GM18499 (cell line): ENCODE results near the gene SLC22A14.
"Not testable (repeated sequence)": the region's sequence is repeated elsewhere in the genome, so short reads cannot be mapped to it uniquely, and the experiment has no call there.

Experiments used
- ATAC-seq: cut with Tn5 transposase; IDR thresholded peaks from one replicate; pipeline ENCODE4 v1.9.1; 2021; ENCODE audit warnings: moderate number of reproducible peaks; ENCODE audit not compliant: insufficient read depth, unreplicated experiment

Gene SLC22A14

GRCh38 chr3:38270606-38271005, 11.5 kb upstream of the SLC22A14 start:
- no peak for ATAC-seq

- ATAC-seq, result no peak
Measured at GRCh38 chr3:38271553-38271952, 10.5 kb upstream of the SLC22A14 start.

- no peak for ATAC-seq
Measured at GRCh38 chr3:38274864-38275649, 7.0 kb upstream of the SLC22A14 start.

DNA sequence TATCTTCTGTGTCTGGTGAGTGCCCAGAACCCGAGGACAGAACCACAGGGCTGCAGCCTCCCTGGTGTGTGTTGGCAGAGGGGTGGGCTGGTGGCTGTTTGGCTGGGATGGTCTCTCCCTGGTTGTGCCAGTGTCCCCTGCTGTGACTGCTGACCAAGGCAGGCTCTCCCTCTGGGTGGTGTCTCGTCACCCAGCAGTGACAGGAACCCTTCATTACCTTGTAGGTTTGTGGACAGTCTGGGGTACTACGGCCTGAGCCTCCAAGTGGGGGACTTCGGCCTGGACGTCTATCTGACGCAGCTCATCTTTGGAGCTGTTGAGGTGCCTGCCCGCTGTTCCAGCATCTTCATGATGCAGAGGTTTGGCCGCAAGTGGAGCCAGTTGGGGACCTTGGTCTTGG, 6.4 kb upstream of the SLC22A14 start:
- no peak for ATAC-seq

DNA sequence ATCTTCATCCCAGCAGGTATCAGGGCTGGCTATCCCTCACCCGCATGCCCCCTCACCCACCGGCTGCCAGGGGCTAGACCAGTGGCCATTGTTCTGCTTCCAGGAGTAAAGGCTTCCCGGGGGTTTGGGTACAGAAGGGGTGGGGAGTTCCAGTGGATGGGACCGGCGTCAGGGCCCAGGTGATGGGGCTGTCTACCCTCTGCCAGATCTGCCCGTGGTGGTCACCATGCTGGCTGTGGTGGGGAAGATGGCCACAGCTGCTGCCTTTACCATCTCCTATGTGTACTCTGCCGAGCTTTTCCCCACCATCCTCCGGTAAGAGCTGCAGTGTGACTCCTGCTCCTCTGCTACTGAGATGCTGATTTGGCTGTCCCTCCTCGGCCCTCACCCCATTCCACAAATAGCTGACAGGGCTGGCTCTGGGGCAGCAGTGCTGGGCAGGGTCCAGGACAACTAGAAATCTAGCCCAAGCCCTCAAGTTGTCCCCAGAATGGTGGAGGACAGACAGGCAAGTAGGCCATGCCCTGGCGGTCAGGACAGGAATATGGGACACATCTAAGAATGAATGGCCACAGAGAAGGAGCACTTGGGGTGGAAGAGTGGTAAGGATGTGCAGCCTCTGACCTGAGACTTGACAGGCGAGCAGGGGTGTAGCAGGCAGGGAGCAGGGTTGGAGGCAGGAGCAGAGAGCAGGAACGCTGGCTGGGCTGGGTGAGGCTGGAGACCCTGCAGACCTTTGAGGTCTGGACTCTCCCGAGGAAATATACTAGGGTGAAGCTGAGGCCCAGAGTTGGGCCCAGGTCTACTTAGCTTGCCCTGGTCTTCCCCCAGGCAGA, 5.8 kb upstream of the SLC22A14 start:
- no peak for ATAC-seq

DNA sequence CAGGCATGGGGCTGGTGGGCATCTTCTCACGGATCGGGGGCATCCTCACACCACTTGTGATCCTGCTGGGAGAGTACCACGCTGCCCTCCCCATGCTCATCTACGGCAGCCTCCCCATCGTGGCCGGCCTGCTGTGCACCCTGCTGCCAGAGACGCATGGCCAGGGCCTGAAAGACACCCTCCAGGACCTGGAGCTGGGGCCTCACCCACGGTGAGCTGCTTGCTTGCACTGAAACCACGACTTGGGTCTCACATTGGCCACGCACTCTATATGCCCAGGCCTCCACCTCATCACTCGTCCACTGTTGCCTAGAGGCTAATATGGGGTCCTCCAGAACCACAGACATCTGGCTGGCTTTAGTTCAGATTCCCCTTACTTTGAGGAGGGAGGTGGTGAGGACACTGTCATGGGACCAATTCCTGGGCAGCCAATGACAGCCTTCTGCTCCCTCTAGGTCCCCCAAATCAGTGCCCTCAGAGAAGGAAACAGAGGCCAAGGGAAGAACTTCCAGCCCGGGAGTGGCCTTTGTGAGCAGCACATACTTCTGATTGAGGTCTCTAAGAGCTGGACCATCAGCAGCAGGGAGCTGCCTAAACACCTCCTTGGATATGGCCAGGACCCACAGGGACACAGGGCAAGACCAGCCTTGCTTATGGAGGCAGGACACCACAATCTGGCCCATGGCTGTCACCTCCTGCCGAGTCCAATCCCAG, 5.0 kb upstream of the SLC22A14 start:
- no peak for ATAC-seq

DNA sequence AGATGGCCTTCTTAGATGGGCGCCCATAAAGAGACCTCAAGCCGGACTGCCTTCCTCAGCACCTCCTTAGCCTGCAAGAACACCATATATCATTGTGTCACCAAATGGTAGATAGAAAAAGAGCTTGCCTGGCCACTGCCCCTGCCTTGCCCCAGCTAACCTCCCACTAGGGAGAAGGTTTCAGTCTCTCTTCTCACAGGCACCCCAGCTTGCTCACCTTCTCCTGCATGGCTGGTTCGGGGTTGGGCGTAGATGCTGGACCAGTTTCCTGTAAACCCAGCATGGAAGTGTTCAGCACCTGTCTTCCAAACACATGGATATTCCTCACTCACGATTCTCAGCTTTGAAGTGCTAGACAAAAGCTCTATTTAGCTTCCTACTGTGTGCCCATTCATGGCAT, 3.3 kb upstream of the SLC22A14 start:
- no peak for ATAC-seq

- no peak for ATAC-seq
Measured at GRCh38 chr3:38283810-38284755, 2.0 kb downstream of the SLC22A14 start.

DNA sequence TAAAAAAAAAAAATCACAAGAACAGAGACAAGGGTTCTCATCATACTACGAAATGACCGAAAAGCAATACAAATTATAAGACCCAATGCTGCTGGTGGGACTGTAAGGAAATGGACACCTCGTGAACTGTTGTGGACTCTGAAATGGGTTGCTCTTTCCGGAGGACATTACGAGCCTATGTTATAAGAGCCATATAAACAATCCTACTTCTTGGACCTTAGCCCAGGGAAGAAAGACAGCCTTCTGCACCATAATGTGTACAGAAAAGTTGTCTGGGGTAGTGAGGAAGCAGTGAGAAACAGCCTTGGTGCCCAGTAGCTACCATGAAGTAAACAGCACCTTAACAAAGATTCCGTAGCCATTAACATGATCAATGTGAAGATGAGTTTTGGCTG, 2.7 kb downstream of the SLC22A14 start:
- ATAC-seq, result no peak

GRCh38 chr3:38289286-38290217, 7.5 kb downstream of the SLC22A14 start:
- ATAC-seq, result not testable (repeated sequence)

GRCh38 chr3:38297053-38297452, 15.0 kb downstream of the SLC22A14 start:
- not testable (repeated sequence) for ATAC-seq

- no peak for ATAC-seq
Measured at GRCh38 chr3:38297537-38297936, 15.4 kb downstream of the SLC22A14 start.

DNA sequence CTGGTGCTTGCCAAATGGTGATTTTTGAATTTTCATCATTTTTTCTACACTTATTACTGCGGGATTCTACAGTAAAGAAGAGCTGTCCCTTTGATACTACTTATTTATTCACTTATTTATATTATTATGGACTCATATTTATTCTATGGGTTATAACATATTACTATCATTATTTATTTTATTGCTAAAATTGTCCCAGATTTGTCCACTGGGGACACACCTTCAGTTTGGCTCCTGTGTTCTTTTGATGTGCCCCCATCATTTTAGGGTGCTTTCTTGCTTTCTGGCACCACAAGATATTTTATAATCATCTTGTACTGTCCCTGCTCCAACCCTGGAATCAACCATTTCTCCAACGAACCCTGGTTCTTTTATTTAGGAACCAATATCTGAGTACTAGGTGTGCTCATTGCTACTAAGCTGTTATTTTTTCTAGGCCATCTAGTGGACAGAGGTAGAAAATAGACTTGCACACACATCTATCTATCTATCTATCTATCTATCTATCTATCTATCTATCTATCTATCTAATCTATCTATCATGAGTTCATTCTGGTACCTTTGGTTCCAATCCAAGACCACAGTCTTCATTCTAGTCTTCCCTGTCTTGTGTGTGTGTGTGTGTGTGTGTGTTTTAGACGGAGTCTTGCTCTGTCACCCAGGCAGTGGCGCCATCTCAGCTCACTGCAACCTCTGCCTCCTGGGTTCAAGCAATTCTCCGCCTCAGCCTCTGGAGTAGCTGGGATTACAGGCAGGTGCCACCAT, 16.0 kb downstream of the SLC22A14 start:
- ATAC-seq, result no peak

GRCh38 chr3:38306941-38307340, 24.8 kb downstream of the SLC22A14 start:
- ATAC-seq, result no peak

GRCh38 chr3:38307599-38307998, 25.5 kb downstream of the SLC22A14 start:
- ATAC-seq, result no peak

DNA sequence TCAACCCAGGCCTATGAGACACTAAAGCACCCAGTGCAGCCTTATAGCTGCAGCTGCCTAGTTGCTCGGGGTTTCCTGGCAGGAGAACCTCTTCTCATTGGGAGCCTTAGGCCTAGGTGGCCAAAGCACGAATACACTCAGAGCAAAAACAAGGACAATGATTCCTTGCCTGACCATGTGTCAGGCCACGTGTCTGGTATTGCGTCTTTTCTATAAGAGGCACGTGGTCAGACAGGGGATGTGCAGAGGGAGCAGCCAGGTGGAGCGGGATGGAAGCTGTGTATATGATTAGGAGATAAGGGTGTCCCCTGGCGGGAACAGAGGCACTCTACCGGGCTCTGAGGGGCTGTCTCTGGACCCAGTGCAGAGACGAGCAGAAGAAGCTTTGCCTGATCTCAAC, 26.4 kb downstream of the SLC22A14 start:
- no peak for ATAC-seq

GRCh38 chr3:38311476-38311875, 29.4 kb downstream of the SLC22A14 start:
- no peak for ATAC-seq

DNA sequence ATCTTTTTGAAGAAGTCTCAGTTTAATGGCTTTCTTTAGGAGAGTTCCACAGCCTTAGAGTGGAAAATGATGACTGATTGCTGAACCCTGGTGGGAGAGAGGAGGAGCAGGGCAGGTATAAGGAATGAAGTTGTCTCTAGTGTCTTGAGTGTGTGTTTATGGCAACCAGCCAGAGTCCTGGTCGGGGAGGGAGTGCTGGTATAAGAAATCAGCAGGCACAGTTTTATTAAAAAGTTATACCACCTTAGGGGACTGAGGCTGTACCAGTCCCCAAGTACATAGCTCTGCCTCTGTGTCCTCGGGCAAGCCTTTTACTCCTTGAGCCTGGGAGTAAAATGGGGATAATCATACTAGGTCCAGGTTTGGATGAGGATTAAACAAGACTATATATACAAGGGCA, 29.8 kb downstream of the SLC22A14 start:
- no peak for ATAC-seq
